GM18868 (cell line): ENCODE results near the gene MT1E.

Experiments
- ATAC-seq: cut with Tn5 transposase; IDR thresholded peaks from one replicate; pipeline ENCODE4 v1.9.1; 2021; ENCODE audit warnings: mild to moderate bottlenecking, moderate library complexity; ENCODE audit not compliant: unreplicated experiment

Gene MT1E

DNA sequence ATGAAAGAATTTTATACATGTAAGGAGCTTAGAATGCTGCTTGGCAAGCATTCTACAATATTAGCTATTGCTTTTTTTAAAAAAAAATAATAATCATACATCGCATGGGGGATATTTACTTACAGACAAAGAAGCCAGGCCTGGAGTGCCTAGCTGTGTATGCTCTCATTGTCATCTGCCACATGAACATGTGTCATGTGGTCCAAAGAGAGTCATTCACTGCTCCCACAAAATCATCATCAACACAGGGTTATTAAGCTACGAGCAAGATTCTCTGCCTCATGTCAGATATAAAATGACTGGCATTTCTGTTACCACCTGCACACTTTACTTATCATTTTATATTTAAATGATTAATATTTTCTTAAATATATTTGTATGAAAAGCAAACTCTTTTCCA lies 1.9 kb upstream of the MT1E start:
- no peak for ATAC-seq

DNA sequence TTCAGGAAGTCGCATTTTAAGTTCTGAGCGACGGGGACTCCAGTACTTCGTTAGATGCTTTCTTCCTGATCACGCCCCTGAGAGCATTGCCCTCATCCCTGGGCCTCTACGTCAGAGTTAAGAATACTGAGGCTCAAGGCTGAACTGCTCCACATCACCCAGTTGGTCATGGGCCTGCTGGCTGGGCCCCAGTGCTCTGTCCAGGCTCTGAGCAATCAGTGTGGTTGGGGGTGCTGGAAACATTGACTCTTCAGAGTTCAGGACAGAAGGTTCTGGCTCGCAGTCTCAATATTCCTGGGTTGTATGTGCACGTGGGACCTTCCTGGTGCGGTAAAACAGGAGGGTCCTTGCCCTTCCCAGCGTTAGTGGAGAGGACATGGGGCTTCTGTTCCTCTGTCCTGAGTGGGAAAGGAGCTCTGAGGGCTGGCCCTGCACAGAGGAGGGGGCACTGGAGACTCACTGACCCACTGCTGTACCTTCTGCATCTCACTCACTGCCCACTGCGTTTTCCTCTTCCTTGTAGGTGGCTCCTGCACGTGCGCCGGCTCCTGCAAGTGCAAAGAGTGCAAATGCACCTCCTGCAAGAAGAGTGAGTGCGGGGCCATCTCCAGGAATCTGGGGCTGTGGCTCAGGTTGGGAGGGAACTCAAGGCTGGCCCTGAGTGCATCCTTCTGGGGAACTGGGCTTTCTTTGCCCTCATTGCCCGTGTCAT lies 518 bp downstream of the MT1E start:
- no peak for ATAC-seq

DNA sequence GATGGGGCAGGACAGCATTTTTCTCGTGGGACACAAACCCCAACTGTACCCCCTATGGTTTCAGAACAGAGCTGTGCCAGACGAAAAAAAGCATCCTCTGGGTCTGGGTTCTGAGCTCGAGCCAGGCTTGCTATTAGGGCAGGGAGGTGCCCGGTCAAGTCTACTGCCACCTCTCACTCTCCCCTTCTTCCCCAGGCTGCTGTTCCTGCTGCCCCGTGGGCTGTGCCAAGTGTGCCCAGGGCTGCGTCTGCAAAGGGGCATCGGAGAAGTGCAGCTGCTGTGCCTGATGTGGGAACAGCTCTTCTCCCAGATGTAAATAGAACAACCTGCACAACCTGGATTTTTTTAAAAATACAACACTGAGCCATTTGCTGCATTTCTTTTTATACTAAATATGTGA lies 1.1 kb downstream of the MT1E start:
- no peak for ATAC-seq

DNA sequence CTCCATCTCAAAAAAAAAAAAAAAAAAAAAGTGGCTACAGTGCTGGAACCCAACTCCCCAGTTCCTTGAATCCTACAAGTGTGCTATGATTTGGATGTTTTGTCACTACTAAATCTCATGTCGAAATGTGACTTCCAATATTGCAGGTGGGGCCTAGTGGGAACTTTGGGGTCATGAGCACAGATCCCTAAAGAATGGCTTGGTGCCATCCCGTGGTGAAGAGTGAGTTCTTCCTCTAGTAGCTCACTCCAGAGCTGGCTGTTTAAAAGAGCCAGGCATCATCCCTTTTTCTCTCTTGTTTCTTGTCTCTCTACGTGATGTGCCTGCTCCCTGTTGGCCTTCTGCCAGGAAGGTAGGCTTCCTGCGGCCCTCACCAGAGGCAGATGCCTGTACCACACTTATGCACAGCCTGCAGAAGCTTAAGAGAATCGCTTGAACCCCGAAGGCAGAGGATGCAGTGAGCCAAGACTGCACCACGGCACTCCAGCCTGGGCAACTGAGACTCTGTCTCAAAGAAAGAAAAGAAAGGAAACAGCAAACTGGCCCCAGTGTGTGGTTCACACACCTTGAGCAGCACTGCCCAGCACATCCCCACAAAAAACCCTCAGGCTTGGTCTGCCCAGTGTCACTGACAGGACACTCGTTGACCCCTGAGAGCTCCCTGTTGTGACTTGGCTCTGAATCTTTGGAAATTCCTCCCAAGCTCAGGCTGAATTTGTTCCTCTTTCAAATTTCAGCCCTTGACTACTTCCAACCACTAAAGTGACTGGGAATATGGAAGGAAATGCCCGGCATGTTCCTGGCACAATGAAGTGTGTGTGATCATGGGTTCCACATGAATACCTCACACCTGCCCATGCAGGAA lies 3.1 kb downstream of the MT1E start:
- ATAC-seq = no peak

GRCh38 chr16:56629531-56629930 lies 4.0 kb downstream of the MT1E start:
- ATAC-seq = peak; percentile 33

- ATAC-seq = peak; percentile 93
These were observed 4.6 kb downstream of the MT1E start for GRCh38 chr16:56630134-56630533.

- no peak for ATAC-seq
These were observed 5.6 kb downstream of the MT1E start for GRCh38 chr16:56631197-56631596.

- ATAC-seq = no peak
These were observed 6.2 kb downstream of the MT1E start for GRCh38 chr16:56631832-56632155.

GRCh38 chr16:56632156-56632847 lies 6.7 kb downstream of the MT1E start, which contains the start of gene MT1M:
Gene MT1M (plus strand): TSS chr16:56632659. CDS start chr16:56632732, 73 bp downstream.
- ATAC-seq = no peak

- no peak for ATAC-seq
These were observed 7.3 kb downstream of the MT1E start for GRCh38 chr16:56632848-56633365.

DNA sequence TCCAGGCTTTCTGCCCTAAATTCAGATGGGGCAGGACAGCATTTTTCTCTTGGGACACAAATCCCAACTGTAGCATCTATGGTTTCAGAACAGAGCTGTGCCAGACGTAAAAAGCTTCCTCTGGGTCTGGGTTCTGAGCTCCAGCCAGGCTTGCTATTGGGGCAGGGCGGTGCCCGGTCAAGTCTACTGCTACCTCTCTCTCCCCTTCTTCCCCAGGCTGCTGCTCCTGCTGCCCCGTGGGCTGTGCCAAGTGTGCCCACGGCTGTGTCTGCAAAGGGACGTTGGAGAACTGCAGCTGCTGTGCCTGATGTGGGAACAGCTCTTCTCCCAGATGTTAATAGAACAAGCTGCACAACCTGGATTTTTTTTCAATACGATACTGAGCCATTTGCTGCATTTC lies 8.0 kb downstream of the MT1E start:
- no peak for ATAC-seq

DNA sequence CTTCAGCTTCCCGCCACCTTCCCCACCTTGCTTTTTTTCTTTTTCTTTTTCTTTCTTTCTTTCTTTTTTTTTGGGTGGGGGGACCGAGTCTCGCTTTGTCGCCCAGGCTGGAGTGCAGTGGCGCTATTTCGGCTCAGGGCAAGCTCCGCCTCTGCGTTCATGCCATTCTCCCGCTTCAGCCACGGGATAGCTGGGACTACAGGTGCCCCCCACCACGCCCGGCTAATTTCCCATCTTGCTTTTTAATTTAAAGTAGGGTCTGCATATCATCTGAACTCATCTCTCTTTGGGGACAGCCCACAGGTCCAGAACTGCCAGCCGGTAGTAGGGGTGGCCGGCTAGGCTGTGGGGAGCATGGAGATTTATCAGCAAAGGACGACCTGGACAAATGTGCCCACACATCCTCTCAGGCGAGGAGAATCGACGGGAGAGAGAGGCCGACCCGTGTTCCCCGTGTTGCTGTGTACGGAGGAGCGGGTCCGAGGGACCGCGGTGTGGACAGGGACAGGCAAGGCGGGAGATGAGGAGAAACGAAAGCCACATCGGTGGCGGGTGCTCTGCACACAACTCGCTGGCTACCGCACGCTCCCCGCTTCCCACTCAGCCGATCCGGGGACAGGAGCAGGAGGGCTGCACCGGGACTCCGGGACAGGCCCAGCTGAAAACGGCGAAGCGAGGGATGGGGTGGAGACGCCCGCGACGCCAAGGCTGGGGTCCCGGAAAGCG lies 9.3 kb downstream of the MT1E start:
- no peak for ATAC-seq

GRCh38 chr16:56635441-56635967 lies 9.9 kb downstream of the MT1E start:
- no peak for ATAC-seq

- ATAC-seq = no peak
These were observed 11.2 kb downstream of the MT1E start for GRCh38 chr16:56636616-56637413.

DNA sequence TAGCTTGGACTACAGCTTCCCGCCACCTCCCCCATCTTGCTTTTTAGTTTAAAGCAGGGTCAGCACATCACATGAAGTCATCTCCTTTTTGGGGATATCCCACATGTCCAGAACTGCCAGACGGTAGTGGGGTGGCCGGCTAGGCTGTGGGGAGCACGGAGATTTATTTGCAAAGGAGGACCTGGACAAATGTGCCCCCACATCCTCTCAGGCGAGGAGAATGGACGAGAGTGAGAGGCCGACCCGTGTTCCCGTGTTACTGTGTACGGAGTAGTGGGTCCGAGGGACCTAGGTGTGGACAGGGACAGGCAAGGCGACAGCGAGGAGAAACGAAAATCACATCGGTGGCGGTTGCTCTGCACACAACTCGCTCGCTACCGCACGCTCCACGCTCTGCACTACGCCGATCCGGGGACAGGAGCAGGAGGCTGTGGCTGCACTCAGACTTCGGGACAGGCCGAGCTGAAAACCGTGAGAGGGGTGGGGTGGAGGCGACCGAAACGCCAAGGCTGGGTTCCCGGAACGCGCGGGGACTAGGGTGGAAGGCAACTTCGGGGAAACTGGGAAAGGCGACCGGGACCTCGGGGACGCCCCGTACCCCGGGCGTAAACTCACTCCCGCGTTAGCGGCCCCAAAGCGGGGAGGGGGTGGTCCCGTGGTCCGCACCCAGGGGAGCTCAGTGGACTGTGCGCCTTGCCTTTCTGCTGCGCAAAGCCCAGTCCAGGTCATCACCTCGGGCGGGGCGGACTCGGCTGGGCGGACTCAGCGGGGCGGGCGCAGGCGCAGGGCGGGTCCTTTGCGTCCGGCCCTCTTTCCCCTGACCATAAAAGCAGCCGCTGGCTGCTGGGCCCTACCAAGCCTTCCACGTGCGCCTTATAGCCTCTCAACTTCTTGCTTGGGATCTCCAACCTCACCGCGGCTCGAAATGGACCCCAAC lies 12.5 kb downstream of the MT1E start, which contains the start of gene MT1A:
MT1A (plus strand) TSS at position 853 of the 937 bp plus-strand sequence; CDS start at position 926, 73 bp downstream.
- ATAC-seq = no peak

- ATAC-seq = no peak
These were observed 13.5 kb downstream of the MT1E start for GRCh38 chr16:56639045-56639444.

DNA sequence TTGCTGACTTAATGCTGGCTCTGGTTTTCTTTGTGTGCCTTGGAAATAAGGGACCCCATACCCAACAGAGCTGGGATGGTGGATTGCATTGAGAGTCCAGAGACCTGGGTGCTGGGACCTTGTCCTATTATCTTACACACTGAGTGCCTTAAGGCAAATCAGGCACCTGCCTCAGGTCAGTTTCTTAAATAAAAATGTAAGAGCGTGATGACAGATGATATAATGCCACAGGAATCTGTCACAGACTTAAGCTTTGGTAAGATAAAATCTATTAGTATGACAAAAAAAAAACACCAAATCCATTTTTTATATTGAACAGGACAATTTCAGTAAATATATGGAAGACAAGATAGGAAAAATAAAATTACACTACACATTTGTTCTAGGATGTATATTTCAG lies 14.5 kb downstream of the MT1E start:
- ATAC-seq = no peak

GRCh38 chr16:56641166-56641565 lies 15.6 kb downstream of the MT1E start:
- no peak for ATAC-seq
